Measurements from ENCODE around the gene SLC15A1. TPM values are rescaled to one million over a fixed set of nuclear protein-coding genes. Genes with fewer than 3 reads are reported as not detected.

Gene SLC15A1
- total and polyA plus RNA-seq, 11 donors, result not detected

- H3K27me3 ChIP-seq, result no peaks in the 10 kb centered on the region
- no peaks in the 10 kb centered on the region for H3K9me3 ChIP-seq
- peaks cover 0 to 82% (median 66%) of the 10 kb centered on the region in 9 donors for H3K36me3 ChIP-seq
- no peaks in the 10 kb centered on the region for H3K4me1 ChIP-seq
- ATAC-seq (no peak), DNase-seq (no peak)
- TF ChIP-seq POLR2A (IDR thresholded peaks at IDR 0.05), result no peak
- no peak for TF ChIP-seq CTCF (IDR thresholded peaks at IDR 0.05)
- H3K27ac ChIP-seq, result no peak overlapping the region
- WGBS, 4 donors, result 87 to 97% (median 96%) methylated on average over 6 of the region's 6 CpGs
- H3K4me3 ChIP-seq, result no peak overlapping the region
- intact Hi-C loops (cut with DNase I), result no loop called here
These were observed 42.7 kb upstream of the SLC15A1 start for GRCh38 chr13:98795220-98795619.

- H3K27ac ChIP-seq, result no peak overlapping the region
- 92 to 96% (median 95%) methylated on average over 12 of the region's 12 CpGs for WGBS, 4 donors
- H3K36me3 ChIP-seq, result peaks cover 0 to 75% (median 61%) of the 10 kb centered on the region in 9 donors
These were observed 42.0 kb upstream of the SLC15A1 start for GRCh38 chr13:98794498-98794897.

DNA sequence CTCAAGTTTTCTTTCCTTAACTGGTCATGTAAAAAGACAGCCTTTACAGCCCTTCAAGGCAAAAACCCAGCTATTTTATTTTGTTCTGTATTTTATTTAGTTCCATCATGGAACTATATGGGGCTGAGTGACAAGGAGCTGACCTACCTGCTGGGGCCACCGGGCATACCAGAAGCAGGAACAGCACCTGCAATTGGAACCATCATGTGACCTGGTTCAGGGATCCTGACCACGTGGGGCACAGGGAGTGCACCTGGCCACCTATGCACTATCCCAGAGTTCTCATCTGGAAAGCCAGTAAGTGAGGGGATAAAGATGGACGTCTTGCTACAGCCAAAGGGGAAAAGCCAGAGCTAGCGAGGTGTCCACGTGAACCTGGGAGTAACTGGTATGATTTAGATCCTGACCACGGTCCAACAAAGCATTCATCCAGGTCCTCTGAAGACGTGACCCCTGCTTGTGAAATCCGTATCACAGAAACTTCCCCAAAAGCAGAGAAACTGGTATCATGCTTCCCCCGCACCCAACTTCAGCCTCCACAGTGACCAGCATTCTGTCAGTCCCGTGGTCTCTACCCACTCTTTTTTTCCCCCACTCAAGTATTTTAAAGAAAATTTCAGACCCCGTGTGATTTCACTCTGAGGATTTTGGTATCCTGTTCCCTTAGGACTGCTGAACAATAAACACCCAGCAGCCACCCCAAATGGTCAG lies 40.5 kb upstream of the SLC15A1 start:
- no peak overlapping the region for H3K27ac ChIP-seq
- DNase-seq (no peak), ATAC-seq (no peak)
- H3K4me1 ChIP-seq, result no peaks in the 10 kb centered on the region
- 86 to 94% (median 92%) methylated on average over 11 of the region's 11 CpGs for WGBS, 4 donors
- no peak for TF ChIP-seq CTCF (IDR thresholded peaks at IDR 0.05)
- no peak for TF ChIP-seq POLR2A (IDR thresholded peaks at IDR 0.05)
- no peak overlapping the region for H3K4me3 ChIP-seq
- peaks cover 0 to 59% (median 51%) of the 10 kb centered on the region in 9 donors for H3K36me3 ChIP-seq
- intact Hi-C loops (cut with DNase I), result no loop called here
- H3K9me3 ChIP-seq, result no peaks in the 10 kb centered on the region
- no peaks in the 10 kb centered on the region for H3K27me3 ChIP-seq

More at GRCh38 chr13:98794498-98794897, 42.0 kb upstream of the SLC15A1 start:
- DNase-seq, result peak in 1 of 5 donors; percentile 11
- no peak for TF ChIP-seq POLR2A (IDR thresholded peaks at IDR 0.05)
- TF ChIP-seq CTCF (IDR thresholded peaks at IDR 0.05), result no peak
- H3K27me3 ChIP-seq, result no peaks in the 10 kb centered on the region
- no peak overlapping the region for H3K4me3 ChIP-seq
- H3K4me1 ChIP-seq, result no peaks in the 10 kb centered on the region
- intact Hi-C loops (cut with DNase I), result no loop called here
- no peak for ATAC-seq
- no peaks in the 10 kb centered on the region for H3K9me3 ChIP-seq

GRCh38 chr13:98792321-98792720 lies 39.8 kb upstream of the SLC15A1 start:
- Histone ChIP-seq H3K4me3 (no peak overlapping the region), H3K27ac (no peak overlapping the region), H3K36me3 (peaks cover 0 to 53% (median 46%) of the 10 kb centered on the region in 9 donors), H3K4me1 (no peaks in the 10 kb centered on the region), H3K27me3 (no peaks in the 10 kb centered on the region), H3K9me3 (no peaks in the 10 kb centered on the region)
- no peak for ATAC-seq
- intact Hi-C loops (cut with DNase I), result no loop called here
- TF ChIP-seq CTCF (IDR thresholded peaks at IDR 0.05) (no peak), POLR2A (IDR thresholded peaks at IDR 0.05) (no peak)
- 85 to 96% (median 91%) methylated on average over 9 of the region's 9 CpGs for WGBS, 4 donors
- DNase-seq, result no peak

All from heart left ventricle (tissue), 16 donors.